WTC11 (cell line): ENCODE measurements around the gene GNG2. TPM values are rescaled to one million over a fixed set of nuclear protein-coding genes. Genes with fewer than 3 reads are reported as not detected.
A peak's percentile ranks its signal among the peaks of the same experiment; 100 is the strongest.

Experiments used
- ATAC-seq: fragments of 200-7000 bp; cut with Tn5 transposase; 2 replicates; pipeline ENCODE4 v1.10.0; 2021; ENCODE audit warnings: mild to moderate bottlenecking, moderate library complexity
- CTCF ChIA-PET: fragments of 300-600 bp; sonication (Branson Sonifier 250); formaldehyde crosslinking; loops from one replicate; lab custom pipeline; 2021; ENCODE audit warnings: antibody characterized with exemption; lab: Charles Lee
- POLR2A ChIA-PET: fragments of 350-600 bp; sonication (Branson Sonifier 250); formaldehyde crosslinking; loops from one replicate; lab custom pipeline; 2021; ENCODE audit warnings: antibody characterized with exemption; lab: Charles Lee
- DNase-seq: peaks from one replicate; pipeline ENCODE4 v3.0.0; 2021; ENCODE audit warnings: low spot score
- H3K27ac Mint-ChIP-seq: 2 replicates; pipeline ENCODE4 v1.8.0; 2021; ENCODE audit warnings: mixed read lengths
- H3K27me3 Mint-ChIP-seq: 2 replicates; pipeline ENCODE4 v1.8.0; 2021; ENCODE audit warnings: low read depth, mild to moderate bottlenecking, moderate library complexity, mixed read lengths
- H3K36me3 Mint-ChIP-seq: 2 replicates; pipeline ENCODE4 v1.8.0; 2021; ENCODE audit warnings: mixed read lengths
- H3K4me1 Mint-ChIP-seq: 2 replicates; pipeline ENCODE4 v1.8.0; 2022; ENCODE audit warnings: mixed read lengths
- H3K4me3 Mint-ChIP-seq: 2 replicates; pipeline ENCODE4 v1.8.0; 2021; ENCODE audit warnings: mild to moderate bottlenecking, moderate library complexity, mixed read lengths
- H3K9me3 Mint-ChIP-seq: 2 replicates; pipeline ENCODE4 v1.8.0; 2021; ENCODE audit warnings: mixed read lengths
- ESRRA ChIP-seq: sonication (generic); formaldehyde crosslinking; IDR thresholded peaks from 2 replicates; pipeline ENCODE4 v1.8.1; 2022; ENCODE audit warnings: mild to moderate bottlenecking, missing genetic modification reagents, borderline replicate concordance
- ETV6 ChIP-seq: sonication (generic); formaldehyde crosslinking; IDR thresholded peaks from 2 replicates; pipeline ENCODE4 v1.8.1; 2022; ENCODE audit warnings: mild to moderate bottlenecking, missing genetic modification reagents
- FOXP1 ChIP-seq: sonication (generic); formaldehyde crosslinking; IDR thresholded peaks from 2 replicates; pipeline ENCODE4 v1.8.0; 2022; ENCODE audit warnings: missing genetic modification reagents, mild to moderate bottlenecking, moderate library complexity, borderline replicate concordance
- GTF2I ChIP-seq: fragments of 250-450 bp; sonication (Bioruptor Pico); conservative IDR thresholded peaks from 2 replicates; pipeline ENCODE4 v1.4.0; 2021; ENCODE audit warnings: mild to moderate bottlenecking
- IRF2 ChIP-seq: sonication (generic); formaldehyde crosslinking; IDR thresholded peaks from 2 replicates; pipeline ENCODE4 v1.8.0; 2022; ENCODE audit warnings: low read depth, missing genetic modification reagents, borderline replicate concordance
- JUN ChIP-seq: sonication (generic); formaldehyde crosslinking; IDR thresholded peaks from 2 replicates; pipeline ENCODE4 v1.8.0; 2023; ENCODE audit warnings: mild to moderate bottlenecking, missing genetic modification reagents
- MAX ChIP-seq: sonication (generic); formaldehyde crosslinking; IDR thresholded peaks from 2 replicates; pipeline ENCODE4 v1.8.0; 2022; ENCODE audit warnings: mild to moderate bottlenecking, missing genetic modification reagents
- OVOL2 ChIP-seq: fragments of 250-450 bp; sonication (Bioruptor Pico); IDR thresholded peaks from 2 replicates; pipeline ENCODE4 v1.9.0; 2021; ENCODE audit warnings: mild to moderate bottlenecking, borderline replicate concordance
- RORB ChIP-seq: fragments of 250-450 bp; sonication (Bioruptor Pico); IDR thresholded peaks from 2 replicates; pipeline ENCODE4 v1.9.0; 2021; ENCODE audit warnings: mild to moderate bottlenecking
- SMAD3 ChIP-seq: sonication (generic); formaldehyde crosslinking; IDR thresholded peaks from 2 replicates; pipeline ENCODE4 v1.8.0; 2022; ENCODE audit warnings: missing genetic modification reagents, mild to moderate bottlenecking, borderline replicate concordance
- TCF7 ChIP-seq: sonication (generic); formaldehyde crosslinking; IDR thresholded peaks from 2 replicates; pipeline ENCODE4 v1.8.0; 2022; ENCODE audit warnings: mild to moderate bottlenecking, low read depth, missing genetic modification reagents, moderate library complexity
- TEAD1 ChIP-seq: sonication (generic); formaldehyde crosslinking; IDR thresholded peaks from 2 replicates; pipeline ENCODE4 v1.8.0; 2022; ENCODE audit warnings: mild to moderate bottlenecking, missing genetic modification reagents
- ZNF396 ChIP-seq: fragments of 250-450 bp; sonication (Bioruptor Pico); IDR thresholded peaks from 2 replicates; pipeline ENCODE4 v1.8.0; 2021; ENCODE audit warnings: mild to moderate bottlenecking, moderate library complexity, borderline replicate concordance
- ZNF423 ChIP-seq: fragments of 250-450 bp; sonication (Bioruptor Pico); IDR thresholded peaks from 2 replicates; pipeline ENCODE4 v2.1.2; 2022; ENCODE audit warnings: mild to moderate bottlenecking, moderate library complexity
- ZNF671 ChIP-seq: fragments of 250-450 bp; sonication (Bioruptor Pico); IDR thresholded peaks from 2 replicates; pipeline ENCODE4 v1.8.0; 2021; ENCODE audit warnings: mild to moderate bottlenecking
- total RNA-seq: library from RNA; stranded (reverse); gene quantifications from 3 replicates; pipeline ENCODE4 v1.2.3, GENCODE V29; 2021
- TF ChIP-seq, protein P1 (sequence below): sonication (generic); formaldehyde crosslinking; conservative IDR thresholded peaks from 2 replicates; pipeline ENCODE4 v1.8.1; 2022; ENCODE audit warnings: mild to moderate bottlenecking, missing genetic modification reagents
- TF ChIP-seq, protein P2 (sequence below): sonication (generic); formaldehyde crosslinking; IDR thresholded peaks from 2 replicates; pipeline ENCODE4 v1.8.0; 2022; ENCODE audit warnings: missing genetic modification reagents
- TF ChIP-seq, protein P3 (sequence below): sonication (generic); formaldehyde crosslinking; IDR thresholded peaks from 2 replicates; pipeline ENCODE4 v1.8.0; 2022; ENCODE audit warnings: mild to moderate bottlenecking, missing genetic modification reagents
- TF ChIP-seq, protein P4 (sequence below): sonication (generic); formaldehyde crosslinking; conservative IDR thresholded peaks from 2 replicates; pipeline ENCODE4 v1.8.1; 2023; ENCODE audit warnings: mild to moderate bottlenecking, low read depth, missing genetic modification reagents, moderate library complexity
- TF ChIP-seq, protein P5 (sequence below): sonication (generic); formaldehyde crosslinking; IDR thresholded peaks from 2 replicates; pipeline ENCODE4 v1.8.1; 2023; ENCODE audit warnings: mild to moderate bottlenecking, missing genetic modification reagents
- TF ChIP-seq, protein P6 (sequence below): sonication (generic); formaldehyde crosslinking; IDR thresholded peaks from 2 replicates; pipeline ENCODE4 v1.8.0; 2023; ENCODE audit warnings: mild to moderate bottlenecking, missing genetic modification reagents
- TF ChIP-seq, protein P7 (sequence below): sonication (generic); formaldehyde crosslinking; IDR thresholded peaks from 2 replicates; pipeline ENCODE4 v1.8.0; 2022; ENCODE audit warnings: mild to moderate bottlenecking, missing genetic modification reagents

Gene GNG2
- total RNA-seq, 1 experiment from 2014 or later = 10.7 TPM

DNA sequence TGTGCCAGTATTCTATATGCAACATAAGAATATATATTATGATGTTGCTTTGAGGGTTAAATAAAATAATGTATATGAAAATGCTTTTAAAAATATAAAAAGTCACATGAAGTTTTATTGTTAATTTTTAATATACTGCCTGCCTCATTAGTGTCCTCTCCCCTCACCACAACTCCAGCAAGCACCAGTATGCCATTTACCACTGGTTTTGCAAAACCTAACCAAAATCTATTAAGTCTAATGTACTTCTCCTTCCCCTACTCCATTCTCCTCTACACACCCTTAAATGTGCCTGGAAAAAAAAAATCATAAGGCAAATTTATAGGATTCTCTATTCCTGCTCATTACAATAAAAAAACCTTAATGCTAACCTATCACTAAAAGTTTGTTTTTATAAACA, 24.0 kb upstream of the GNG2 start (continued):
- no peak for TF ChIP-seq ZNF396 (CRISPR knock-in tag)
- TF ChIP-seq JUN (CRISPR knock-in tag) = no peak
- no peak for TF ChIP-seq TEAD1 (CRISPR knock-in tag)
- TF ChIP-seq, protein P1, sequence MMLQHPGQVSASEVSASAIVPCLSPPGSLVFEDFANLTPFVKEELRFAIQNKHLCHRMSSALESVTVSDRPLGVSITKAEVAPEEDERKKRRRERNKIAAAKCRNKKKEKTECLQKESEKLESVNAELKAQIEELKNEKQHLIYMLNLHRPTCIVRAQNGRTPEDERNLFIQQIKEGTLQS (CRISPR knock-in tag) = no peak
- TF ChIP-seq ZNF423 (CRISPR knock-in tag) = no peak
- TF ChIP-seq, protein P2, sequence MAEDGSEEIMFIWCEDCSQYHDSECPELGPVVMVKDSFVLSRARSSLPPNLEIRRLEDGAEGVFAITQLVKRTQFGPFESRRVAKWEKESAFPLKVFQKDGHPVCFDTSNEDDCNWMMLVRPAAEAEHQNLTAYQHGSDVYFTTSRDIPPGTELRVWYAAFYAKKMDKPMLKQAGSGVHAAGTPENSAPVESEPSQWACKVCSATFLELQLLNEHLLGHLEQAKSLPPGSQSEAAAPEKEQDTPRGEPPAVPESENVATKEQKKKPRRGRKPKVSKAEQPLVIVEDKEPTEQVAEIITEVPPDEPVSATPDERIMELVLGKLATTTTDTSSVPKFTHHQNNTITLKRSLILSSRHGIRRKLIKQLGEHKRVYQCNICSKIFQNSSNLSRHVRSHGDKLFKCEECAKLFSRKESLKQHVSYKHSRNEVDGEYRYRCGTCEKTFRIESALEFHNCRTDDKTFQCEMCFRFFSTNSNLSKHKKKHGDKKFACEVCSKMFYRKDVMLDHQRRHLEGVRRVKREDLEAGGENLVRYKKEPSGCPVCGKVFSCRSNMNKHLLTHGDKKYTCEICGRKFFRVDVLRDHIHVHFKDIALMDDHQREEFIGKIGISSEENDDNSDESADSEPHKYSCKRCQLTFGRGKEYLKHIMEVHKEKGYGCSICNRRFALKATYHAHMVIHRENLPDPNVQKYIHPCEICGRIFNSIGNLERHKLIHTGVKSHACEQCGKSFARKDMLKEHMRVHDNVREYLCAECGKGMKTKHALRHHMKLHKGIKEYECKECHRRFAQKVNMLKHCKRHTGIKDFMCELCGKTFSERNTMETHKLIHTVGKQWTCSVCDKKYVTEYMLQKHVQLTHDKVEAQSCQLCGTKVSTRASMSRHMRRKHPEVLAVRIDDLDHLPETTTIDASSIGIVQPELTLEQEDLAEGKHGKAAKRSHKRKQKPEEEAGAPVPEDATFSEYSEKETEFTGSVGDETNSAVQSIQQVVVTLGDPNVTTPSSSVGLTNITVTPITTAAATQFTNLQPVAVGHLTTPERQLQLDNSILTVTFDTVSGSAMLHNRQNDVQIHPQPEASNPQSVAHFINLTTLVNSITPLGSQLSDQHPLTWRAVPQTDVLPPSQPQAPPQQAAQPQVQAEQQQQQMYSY (CRISPR knock-in tag) = no peak
- no peak for TF ChIP-seq MAX
- no peak for TF ChIP-seq SMAD3 (CRISPR knock-in tag)
- TF ChIP-seq, protein P3, sequence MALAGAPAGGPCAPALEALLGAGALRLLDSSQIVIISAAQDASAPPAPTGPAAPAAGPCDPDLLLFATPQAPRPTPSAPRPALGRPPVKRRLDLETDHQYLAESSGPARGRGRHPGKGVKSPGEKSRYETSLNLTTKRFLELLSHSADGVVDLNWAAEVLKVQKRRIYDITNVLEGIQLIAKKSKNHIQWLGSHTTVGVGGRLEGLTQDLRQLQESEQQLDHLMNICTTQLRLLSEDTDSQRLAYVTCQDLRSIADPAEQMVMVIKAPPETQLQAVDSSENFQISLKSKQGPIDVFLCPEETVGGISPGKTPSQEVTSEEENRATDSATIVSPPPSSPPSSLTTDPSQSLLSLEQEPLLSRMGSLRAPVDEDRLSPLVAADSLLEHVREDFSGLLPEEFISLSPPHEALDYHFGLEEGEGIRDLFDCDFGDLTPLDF (CRISPR knock-in tag) = no peak
- TF ChIP-seq, protein P4, sequence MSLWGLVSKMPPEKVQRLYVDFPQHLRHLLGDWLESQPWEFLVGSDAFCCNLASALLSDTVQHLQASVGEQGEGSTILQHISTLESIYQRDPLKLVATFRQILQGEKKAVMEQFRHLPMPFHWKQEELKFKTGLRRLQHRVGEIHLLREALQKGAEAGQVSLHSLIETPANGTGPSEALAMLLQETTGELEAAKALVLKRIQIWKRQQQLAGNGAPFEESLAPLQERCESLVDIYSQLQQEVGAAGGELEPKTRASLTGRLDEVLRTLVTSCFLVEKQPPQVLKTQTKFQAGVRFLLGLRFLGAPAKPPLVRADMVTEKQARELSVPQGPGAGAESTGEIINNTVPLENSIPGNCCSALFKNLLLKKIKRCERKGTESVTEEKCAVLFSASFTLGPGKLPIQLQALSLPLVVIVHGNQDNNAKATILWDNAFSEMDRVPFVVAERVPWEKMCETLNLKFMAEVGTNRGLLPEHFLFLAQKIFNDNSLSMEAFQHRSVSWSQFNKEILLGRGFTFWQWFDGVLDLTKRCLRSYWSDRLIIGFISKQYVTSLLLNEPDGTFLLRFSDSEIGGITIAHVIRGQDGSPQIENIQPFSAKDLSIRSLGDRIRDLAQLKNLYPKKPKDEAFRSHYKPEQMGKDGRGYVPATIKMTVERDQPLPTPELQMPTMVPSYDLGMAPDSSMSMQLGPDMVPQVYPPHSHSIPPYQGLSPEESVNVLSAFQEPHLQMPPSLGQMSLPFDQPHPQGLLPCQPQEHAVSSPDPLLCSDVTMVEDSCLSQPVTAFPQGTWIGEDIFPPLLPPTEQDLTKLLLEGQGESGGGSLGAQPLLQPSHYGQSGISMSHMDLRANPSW (CRISPR knock-in tag) = no peak
- no peak for TF ChIP-seq TCF7 (CRISPR knock-in tag)
- TF ChIP-seq, protein P5, sequence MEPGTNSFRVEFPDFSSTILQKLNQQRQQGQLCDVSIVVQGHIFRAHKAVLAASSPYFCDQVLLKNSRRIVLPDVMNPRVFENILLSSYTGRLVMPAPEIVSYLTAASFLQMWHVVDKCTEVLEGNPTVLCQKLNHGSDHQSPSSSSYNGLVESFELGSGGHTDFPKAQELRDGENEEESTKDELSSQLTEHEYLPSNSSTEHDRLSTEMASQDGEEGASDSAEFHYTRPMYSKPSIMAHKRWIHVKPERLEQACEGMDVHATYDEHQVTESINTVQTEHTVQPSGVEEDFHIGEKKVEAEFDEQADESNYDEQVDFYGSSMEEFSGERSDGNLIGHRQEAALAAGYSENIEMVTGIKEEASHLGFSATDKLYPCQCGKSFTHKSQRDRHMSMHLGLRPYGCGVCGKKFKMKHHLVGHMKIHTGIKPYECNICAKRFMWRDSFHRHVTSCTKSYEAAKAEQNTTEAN (CRISPR knock-in tag) = no peak
- TF ChIP-seq RORB (CRISPR knock-in tag) = no peak
- TF ChIP-seq FOXP1 (CRISPR knock-in tag) = no peak

GRCh38 chr14:51844081-51844881, 16.1 kb upstream of the GNG2 start:
- peaks cover 30% of the 10 kb centered on the region for H3K4me1 Mint-ChIP-seq
- H3K36me3 Mint-ChIP-seq = no peaks in the 10 kb centered on the region
- H3K27me3 Mint-ChIP-seq = no peaks in the 10 kb centered on the region
- POLR2A ChIA-PET = interaction anchor here (1.0 kb wide), 1 partner anchor 16 kb away, joined by 3 read pairs; no protein-coding TSS in a partner anchor
- ATAC-seq = no peak
- no peaks in the 10 kb centered on the region; the same call in 1 of the 2 replicates for H3K9me3 Mint-ChIP-seq
- H3K27ac Mint-ChIP-seq = 0 out of 2 replicates have a peak overlapping the region, but pooled peaks have one; percentile 8
- DNase-seq = no peak
- CTCF ChIA-PET = no interaction called here
- H3K4me3 Mint-ChIP-seq = no peak overlapping the region
- TF ChIP-seq TEAD1 (CRISPR knock-in tag) (no peak), OVOL2 (CRISPR knock-in tag) (no peak), GTF2I (CRISPR knock-in tag) (no peak), IRF2 (CRISPR knock-in tag) (no peak), ETV6 (CRISPR knock-in tag) (no peak), ZNF671 (CRISPR knock-in tag) (no peak), ESRRA (no peak)
- TF ChIP-seq, protein P6, sequence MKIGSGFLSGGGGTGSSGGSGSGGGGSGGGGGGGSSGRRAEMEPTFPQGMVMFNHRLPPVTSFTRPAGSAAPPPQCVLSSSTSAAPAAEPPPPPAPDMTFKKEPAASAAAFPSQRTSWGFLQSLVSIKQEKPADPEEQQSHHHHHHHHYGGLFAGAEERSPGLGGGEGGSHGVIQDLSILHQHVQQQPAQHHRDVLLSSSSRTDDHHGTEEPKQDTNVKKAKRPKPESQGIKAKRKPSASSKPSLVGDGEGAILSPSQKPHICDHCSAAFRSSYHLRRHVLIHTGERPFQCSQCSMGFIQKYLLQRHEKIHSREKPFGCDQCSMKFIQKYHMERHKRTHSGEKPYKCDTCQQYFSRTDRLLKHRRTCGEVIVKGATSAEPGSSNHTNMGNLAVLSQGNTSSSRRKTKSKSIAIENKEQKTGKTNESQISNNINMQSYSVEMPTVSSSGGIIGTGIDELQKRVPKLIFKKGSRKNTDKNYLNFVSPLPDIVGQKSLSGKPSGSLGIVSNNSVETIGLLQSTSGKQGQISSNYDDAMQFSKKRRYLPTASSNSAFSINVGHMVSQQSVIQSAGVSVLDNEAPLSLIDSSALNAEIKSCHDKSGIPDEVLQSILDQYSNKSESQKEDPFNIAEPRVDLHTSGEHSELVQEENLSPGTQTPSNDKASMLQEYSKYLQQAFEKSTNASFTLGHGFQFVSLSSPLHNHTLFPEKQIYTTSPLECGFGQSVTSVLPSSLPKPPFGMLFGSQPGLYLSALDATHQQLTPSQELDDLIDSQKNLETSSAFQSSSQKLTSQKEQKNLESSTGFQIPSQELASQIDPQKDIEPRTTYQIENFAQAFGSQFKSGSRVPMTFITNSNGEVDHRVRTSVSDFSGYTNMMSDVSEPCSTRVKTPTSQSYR = no peak
- TF ChIP-seq, protein P7, sequence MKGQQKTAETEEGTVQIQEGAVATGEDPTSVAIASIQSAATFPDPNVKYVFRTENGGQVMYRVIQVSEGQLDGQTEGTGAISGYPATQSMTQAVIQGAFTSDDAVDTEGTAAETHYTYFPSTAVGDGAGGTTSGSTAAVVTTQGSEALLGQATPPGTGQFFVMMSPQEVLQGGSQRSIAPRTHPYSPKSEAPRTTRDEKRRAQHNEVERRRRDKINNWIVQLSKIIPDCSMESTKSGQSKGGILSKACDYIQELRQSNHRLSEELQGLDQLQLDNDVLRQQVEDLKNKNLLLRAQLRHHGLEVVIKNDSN (CRISPR knock-in tag) = no peak
